ENCODE measurements around the gene IL19.
"Not testable (repeated sequence)": the region's sequence is repeated elsewhere in the genome, so short reads cannot be mapped to it uniquely, and the experiment has no call there.

The IL19 gene

GRCh38 chr1:206778031-206778430, 7.5 kb downstream of the IL19 start:
- no peak for DNase-seq

DNA sequence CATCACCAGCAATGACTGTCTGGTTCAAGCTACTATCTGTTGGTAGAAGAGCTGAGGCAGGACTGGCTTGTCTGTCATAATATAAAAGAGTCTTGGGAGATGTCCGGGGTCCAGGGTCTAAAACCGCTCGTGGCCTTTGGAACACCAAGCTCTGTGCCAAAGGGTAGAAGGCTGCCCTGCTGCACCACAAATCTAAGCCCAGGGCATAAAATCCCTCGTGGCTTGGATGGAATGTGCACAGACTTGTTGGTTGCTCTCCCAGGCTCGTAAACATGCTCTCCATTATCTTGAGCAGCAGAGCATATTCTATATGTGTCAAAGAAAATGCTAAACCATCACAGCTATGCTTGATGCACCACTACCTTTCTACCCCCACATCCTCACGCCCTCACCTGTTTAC, 8.3 kb downstream of the IL19 start:
- DNase-seq, result not testable (repeated sequence)

DNA sequence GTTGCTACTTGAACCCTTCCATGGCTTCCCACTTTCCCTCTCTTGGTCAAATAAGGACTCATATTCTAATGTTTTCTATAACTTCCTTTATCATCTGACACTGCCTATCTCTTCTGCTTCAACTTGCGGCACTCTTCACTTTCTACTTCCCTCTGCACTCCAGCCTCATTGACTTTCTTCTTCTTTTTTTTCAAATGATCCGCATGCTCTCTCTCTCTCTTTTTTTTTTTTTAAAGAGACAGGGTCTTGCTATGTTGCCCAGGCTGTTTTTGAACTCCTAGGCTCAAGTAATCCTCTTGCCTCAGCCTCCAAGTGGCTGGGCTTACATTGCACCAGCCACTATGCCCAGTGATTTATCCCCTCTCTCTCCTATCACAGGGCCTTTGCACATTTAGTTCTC, 9.1 kb downstream of the IL19 start:
- DNase-seq, result no peak

DNA sequence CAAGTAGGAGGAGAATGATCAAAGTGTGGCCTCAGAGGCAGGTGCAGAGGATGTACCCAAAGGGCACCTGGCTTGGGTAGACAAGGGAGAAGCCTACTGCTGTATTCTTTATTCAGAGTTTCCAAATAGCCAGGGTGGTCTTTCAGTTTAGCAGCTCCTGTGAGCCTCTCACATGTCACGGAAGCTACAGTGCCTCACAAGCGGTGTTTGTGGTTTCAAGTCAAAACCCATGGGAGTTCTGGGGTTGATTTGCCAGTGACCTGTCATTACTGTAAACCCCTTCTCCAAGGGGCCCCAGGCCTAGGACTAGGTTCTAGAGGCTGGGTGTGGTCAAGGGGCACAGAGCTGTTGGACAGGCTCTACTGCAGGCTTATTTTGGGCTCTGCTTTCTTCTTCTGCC, 11.9 kb downstream of the IL19 start:
- no peak for DNase-seq

DNA sequence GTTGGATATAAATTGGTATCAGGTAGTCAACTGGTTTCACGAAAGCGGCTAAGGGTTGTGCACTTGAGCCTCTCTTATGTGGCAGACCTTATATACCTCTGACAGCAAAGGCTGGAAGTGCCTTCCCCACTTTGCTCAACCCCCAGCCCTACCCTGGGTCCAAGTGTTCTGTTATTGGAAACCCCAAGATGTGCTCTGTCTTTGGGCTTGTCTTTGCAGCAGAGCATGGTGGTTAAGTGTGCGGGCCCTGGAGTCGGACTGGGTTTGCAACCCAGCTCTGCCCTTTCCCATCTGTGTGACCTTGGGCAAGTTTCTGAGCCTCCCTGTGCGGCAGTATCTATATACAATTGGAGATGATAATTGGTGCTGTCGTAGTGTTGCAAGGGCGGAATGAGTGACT, 12.9 kb downstream of the IL19 start:
- no peak for DNase-seq

DNA sequence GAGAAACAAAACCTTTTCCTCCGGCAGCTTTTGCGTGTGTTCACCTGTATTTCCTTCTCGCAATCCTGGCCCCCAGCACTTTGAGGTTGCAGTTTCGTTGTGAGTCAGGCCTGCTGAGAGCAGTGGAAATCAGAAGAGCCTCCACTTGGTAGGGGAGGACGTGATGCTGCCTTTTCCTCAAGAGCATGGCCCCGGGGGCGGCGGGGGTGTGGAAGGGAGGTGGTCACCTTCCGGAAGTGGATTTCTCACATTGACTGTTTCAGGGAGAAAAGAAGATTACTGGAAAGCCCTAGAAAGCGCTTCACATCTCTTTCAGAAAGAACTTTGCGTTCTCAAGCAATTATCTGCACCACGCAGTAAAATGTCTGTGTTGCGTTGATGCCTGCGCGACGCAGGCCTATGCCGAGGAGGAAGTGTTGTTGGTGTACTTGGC, 13.9 kb downstream of the IL19 start:
- no peak for DNase-seq

- no peak for DNase-seq
Measured at GRCh38 chr1:206785182-206785765, 14.7 kb downstream of the IL19 start.

DNA sequence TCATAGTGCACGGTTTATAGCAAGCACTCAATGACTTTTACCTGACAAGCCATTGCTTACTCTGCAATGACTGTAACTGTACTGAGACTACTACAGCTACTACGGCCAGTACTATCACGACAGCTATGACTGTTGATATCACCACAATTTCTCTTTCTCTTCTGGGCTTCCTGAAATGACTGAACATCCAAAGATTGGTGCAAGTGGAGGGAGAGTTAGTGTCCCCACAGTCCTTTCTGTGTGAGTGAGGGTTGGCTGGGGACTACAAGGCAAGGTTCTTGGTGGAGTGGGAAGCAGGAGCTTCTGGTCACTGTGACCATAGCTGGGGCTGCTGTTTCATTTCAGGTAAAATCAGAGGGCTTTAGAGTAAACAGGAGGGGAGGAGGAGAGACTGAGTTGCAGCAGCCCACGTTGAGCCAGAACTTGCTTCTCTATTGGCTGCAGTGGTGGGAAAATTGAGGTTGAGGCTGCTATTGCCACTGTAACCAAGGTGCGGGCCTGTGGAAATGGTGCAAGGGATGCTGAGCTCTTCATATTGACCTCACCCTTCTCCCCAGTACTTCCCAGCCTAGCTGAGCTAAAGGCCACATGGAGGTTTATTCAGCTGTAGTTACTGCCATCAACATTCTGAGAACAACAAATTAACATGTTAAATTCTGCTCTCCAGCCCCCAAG, 15.8 kb downstream of the IL19 start:
- DNase-seq, result no peak

- DNase-seq, result no peak
Measured at GRCh38 chr1:206787891-206788290, 17.3 kb downstream of the IL19 start.

DNA sequence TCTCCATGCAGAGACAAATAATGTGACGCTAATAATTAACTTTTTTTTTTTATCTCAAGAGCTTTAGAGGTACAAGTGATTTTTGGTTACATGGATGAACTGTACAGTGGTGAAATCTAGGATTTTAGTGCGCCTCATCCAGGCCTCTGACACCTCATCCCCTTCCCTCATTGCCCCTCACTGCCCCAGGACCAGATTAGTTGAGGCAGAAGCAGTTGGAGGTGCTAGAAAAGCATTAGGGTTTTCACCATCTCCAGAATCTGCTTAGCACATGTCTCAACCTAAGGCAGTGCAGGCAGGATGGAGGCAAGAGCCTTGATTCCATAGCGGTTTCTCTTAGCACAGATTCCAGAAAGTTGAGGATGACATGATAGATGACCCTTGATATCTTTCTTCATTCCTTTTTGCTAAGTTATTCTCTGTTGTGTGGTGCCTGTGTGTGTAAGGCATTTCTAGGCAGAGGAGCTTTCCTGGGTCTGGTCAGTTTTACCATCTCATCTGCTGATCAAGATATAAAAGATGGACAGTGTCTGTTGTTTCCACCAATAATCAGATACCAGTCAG, 18.0 kb downstream of the IL19 start:
- DNase-seq, result no peak

DNA sequence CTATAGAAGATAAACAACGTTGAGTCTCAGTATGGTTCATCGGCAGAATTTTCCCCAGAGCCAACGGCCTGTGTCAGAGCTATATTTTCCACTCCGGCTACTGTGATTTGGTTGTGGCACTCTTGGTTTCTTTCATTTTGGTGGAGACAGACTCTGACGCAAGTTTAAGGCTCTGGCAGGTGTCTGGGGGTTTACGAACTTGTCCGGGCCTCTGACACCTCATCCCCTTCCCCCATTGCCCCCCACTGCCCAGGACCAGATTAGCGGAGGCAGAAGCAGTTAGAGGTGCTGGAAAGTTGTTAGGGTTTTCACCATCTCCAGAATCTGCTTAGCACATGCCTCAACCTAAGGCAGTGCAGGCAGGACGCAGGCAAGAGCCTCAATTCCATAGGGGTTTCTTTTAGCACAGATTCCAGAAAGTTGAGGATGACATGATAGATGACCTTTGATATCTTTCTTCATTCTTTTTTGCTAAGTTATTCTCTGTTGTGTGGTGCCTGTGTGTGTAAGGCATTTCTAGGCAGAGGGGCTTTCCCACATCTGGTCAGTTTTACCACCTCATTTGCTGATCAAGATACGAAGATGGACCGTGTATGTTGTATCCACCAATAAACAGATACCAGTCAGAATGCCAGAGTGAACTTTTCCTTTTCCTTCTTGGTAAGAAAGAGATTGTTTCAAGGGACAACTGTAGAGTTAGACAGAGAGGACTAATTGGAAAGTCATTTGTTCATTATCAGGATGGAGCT, 20.1 kb downstream of the IL19 start:
- no peak for DNase-seq

GRCh38 chr1:206792939-206793607, 22.5 kb downstream of the IL19 start:
- DNase-seq, result no peak

GRCh38 chr1:206793620-206794019, 23.0 kb downstream of the IL19 start:
- no peak for DNase-seq

DNA sequence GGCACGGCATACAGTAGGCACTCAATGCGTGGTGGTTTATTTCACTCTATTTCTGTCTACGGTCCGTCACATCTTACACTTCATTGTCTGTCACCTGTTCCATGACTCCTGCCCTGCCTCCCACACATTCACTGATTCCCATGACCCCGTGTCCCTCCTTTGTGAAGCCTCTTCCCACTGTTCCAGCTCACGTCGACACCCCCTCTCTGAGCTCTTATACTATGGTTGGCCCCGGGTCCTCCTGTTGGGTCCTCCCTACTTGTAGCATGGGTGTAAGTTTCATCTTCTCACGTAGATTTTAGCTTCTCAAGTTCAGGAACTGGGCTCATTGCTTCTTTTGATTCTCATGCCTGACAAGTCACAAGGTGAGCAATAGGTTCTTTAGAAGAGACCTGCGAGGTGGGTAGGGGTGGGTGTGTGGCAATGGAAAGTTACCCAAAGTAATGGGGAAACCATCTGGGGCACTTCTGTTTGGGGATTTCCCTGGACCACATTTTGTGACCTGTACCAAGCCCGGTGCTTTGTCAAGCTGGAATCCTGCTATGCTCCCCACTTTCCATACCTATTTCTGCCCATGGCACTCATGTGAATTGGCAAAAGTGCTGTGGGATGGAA, 23.8 kb downstream of the IL19 start:
- no peak for DNase-seq

- no peak for DNase-seq
Measured at GRCh38 chr1:206796116-206796515, 25.5 kb downstream of the IL19 start.

- DNase-seq, result no peak
Measured at GRCh38 chr1:206796981-206797402, 26.4 kb downstream of the IL19 start.

- no peak for DNase-seq
Measured at GRCh38 chr1:206797534-206798383, 27.2 kb downstream of the IL19 start.

DNA sequence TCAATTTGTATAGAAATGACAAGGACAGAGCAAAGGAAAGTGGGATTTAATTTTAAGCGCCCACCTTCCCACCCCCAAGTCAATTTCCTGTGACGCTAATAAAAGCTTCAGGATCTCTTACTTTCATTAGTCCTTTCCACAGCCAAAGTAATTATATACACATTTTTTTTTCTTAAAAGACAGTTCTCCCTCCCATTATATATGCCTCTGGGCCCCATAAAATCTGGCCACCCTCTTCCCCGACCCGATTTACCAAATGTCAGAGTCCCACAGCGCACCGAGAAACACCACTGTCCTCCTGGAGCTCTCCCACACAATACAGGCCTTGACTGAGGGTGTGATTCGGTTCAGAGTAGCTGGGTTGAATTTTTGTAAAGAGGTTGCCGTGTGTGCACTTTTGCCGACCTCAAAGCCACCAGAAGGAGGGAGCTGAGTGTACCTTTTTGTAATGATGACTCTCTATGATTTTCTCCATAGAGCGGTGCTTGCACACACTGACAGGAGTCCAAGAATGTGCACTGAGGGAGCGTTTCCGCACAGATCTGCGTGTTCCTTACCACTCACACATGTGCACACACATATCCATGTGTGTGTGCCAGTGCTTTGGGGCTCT, 27.9 kb downstream of the IL19 start:
- no peak for DNase-seq

- no peak for DNase-seq
Measured at GRCh38 chr1:206799311-206799710, 28.7 kb downstream of the IL19 start.

DNA sequence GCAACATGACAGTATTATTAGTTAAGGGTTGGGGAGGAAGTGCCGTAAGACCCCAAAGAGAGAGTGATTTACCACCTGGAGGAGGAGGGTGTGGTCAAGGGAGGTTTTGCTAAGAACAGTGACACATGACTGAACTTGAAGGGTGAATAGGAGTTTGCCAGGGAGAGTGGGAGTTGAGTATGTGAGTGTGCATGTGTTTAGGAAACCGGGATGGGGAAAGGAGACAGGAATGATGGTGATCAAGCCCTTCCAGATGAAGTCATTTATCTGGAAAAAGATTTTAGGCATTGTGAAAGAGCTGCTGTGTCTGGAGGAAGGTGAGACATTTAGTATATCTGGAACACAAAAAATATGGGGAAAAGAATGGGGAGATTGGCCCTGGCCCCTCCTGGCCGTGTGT, 29.8 kb downstream of the IL19 start:
- no peak for DNase-seq

- no peak for DNase-seq
Measured at GRCh38 chr1:206800891-206801290, 30.3 kb downstream of the IL19 start.

Data from femur (tissue), 1 donor.